ENCODE measurements around the gene ZC3H15.

DNA sequence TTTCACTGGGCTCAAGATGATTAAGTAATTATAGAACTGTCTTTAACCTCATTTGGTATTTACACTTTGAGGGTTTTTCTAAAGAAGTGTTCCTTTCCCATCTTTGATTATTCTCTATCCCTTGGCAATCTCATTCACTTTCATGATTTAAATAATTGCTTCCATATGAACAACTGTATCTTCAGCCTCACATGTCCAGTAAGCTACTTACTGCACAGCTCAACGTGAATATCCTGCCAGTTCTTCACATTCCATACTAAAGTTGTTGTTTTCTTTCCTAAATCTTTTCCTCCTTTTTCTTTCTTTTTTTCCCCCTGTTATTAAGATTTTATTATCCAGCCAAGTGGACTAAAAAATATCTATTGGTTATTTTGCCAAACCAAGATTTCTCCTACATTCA lies 37.7 kb downstream of the ZC3H15 start:
- TF ChIP-seq, protein P1, sequence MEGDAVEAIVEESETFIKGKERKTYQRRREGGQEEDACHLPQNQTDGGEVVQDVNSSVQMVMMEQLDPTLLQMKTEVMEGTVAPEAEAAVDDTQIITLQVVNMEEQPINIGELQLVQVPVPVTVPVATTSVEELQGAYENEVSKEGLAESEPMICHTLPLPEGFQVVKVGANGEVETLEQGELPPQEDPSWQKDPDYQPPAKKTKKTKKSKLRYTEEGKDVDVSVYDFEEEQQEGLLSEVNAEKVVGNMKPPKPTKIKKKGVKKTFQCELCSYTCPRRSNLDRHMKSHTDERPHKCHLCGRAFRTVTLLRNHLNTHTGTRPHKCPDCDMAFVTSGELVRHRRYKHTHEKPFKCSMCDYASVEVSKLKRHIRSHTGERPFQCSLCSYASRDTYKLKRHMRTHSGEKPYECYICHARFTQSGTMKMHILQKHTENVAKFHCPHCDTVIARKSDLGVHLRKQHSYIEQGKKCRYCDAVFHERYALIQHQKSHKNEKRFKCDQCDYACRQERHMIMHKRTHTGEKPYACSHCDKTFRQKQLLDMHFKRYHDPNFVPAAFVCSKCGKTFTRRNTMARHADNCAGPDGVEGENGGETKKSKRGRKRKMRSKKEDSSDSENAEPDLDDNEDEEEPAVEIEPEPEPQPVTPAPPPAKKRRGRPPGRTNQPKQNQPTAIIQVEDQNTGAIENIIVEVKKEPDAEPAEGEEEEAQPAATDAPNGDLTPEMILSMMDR (IDR thresholded peaks at IDR 0.05), result no peak
- no peak for TF ChIP-seq POLR2AphosphoS5 (IDR thresholded peaks at IDR 0.05)
